ENCODE measurements around the gene AFF1.
"Not testable (repeated sequence)": the region's sequence is repeated elsewhere in the genome, so short reads cannot be mapped to it uniquely, and the experiment has no call there.

The AFF1 gene

GRCh38 chr4:87031920-87032319 lies 97.1 kb downstream of the AFF1 start:
- no peak for DNase-seq (ENCODE audit: low spot score)
- no peak for FAIRE-seq

- DNase-seq (ENCODE audit: low spot score) (no peak), FAIRE-seq (no peak)
Measured at GRCh38 chr4:87032884-87033533, 98.2 kb downstream of the AFF1 start.

GRCh38 chr4:87033902-87034301 lies 99.1 kb downstream of the AFF1 start:
- FAIRE-seq: no peak

GRCh38 chr4:87034527-87034926 lies 99.7 kb downstream of the AFF1 start:
- FAIRE-seq (no peak), DNase-seq (ENCODE audit: low spot score) (no peak)

More at GRCh38 chr4:87033902-87034301, 99.1 kb downstream of the AFF1 start:
- DNase-seq (ENCODE audit: low spot score): peak; percentile 7

- DNase-seq (ENCODE audit: low spot score) (no peak), FAIRE-seq (no peak)
Measured at GRCh38 chr4:87035881-87036509, 101.2 kb downstream of the AFF1 start.

GRCh38 chr4:87036713-87037112 lies 101.9 kb downstream of the AFF1 start:
- DNase-seq (ENCODE audit: low spot score) (no peak), FAIRE-seq (no peak)

GRCh38 chr4:87037171-87037570 lies 102.4 kb downstream of the AFF1 start:
- not testable (repeated sequence) for DNase-seq (ENCODE audit: low spot score); FAIRE-seq

- FAIRE-seq: no peak
- no peak for DNase-seq (ENCODE audit: low spot score)
Measured at GRCh38 chr4:87037671-87038334, 103.0 kb downstream of the AFF1 start.

- peak; percentile 63 for DNase-seq (ENCODE audit: low spot score)
- FAIRE-seq: no peak
Measured at GRCh38 chr4:87038837-87039615, 104.2 kb downstream of the AFF1 start.

- FAIRE-seq: no peak
Measured at GRCh38 chr4:87041141-87041540, 106.3 kb downstream of the AFF1 start.

GRCh38 chr4:87042221-87042620 lies 107.4 kb downstream of the AFF1 start:
- FAIRE-seq (no peak), DNase-seq (ENCODE audit: low spot score) (no peak)

More at GRCh38 chr4:87041141-87041540, 106.3 kb downstream of the AFF1 start:
- DNase-seq (ENCODE audit: low spot score): no peak

- DNase-seq (ENCODE audit: low spot score) (no peak), FAIRE-seq (no peak)
Measured at GRCh38 chr4:87042986-87043820, 108.4 kb downstream of the AFF1 start.

- DNase-seq (ENCODE audit: low spot score): no peak
- no peak for FAIRE-seq
Measured at GRCh38 chr4:87044511-87045233, 109.9 kb downstream of the AFF1 start.

- FAIRE-seq (no peak), DNase-seq (ENCODE audit: low spot score) (no peak)
Measured at GRCh38 chr4:87045234-87045558, 110.4 kb downstream of the AFF1 start.

GRCh38 chr4:87045659-87046058 lies 110.8 kb downstream of the AFF1 start:
- no peak for FAIRE-seq

GRCh38 chr4:87046121-87046551 lies 111.3 kb downstream of the AFF1 start:
- FAIRE-seq (no peak), DNase-seq (ENCODE audit: low spot score) (no peak)

More at GRCh38 chr4:87045659-87046058, 110.8 kb downstream of the AFF1 start:
- DNase-seq (ENCODE audit: low spot score): no peak

GRCh38 chr4:87047281-87047798 lies 112.5 kb downstream of the AFF1 start:
- FAIRE-seq (no peak), DNase-seq (ENCODE audit: low spot score) (no peak)

- DNase-seq (ENCODE audit: low spot score): no peak
Measured at GRCh38 chr4:87049508-87049907, 114.7 kb downstream of the AFF1 start.

GRCh38 chr4:87050596-87050995 lies 115.8 kb downstream of the AFF1 start:
- DNase-seq (ENCODE audit: low spot score) (no peak), FAIRE-seq (no peak)

More at GRCh38 chr4:87049508-87049907, 114.7 kb downstream of the AFF1 start:
- FAIRE-seq: no peak

- DNase-seq (ENCODE audit: low spot score) (no peak), FAIRE-seq (no peak)
Measured at GRCh38 chr4:87051121-87051713, 116.4 kb downstream of the AFF1 start.

All from urothelium cell line (cell line).